Tibial nerve (tissue), 4 donors: ENCODE data around the gene DPP7. TPM values are rescaled to one million over a fixed set of nuclear protein-coding genes. Genes with fewer than 3 reads are reported as not detected.
A peak's percentile ranks its signal among the peaks of the same experiment; 100 is the strongest.

Experiments
- DNase-seq, 2 donors: peaks; one replicate each; pipeline ENCODE4 v3.0.0-alpha.2; 2019; ENCODE audit warnings: low spot score in 2 of 2
- H3K27ac ChIP-seq, 4 donors: fragments of 200-600 bp; sonication (generic) in 3 of 4; one replicate each; pipeline ENCODE4 v1.5.1; 2017 to 2019; ENCODE audit warnings: mild to moderate bottlenecking in 1 of 4
- H3K27me3 ChIP-seq, 2 donors: fragments of 200-600 bp; sonication (generic) in 1 of 2; one replicate each; pipeline versions ENCODE4 v1.5.1 to v1.6.0; 2017 to 2019
- H3K36me3 ChIP-seq, 3 donors: fragments of 200-600 bp; sonication (generic); one replicate each; pipeline ENCODE4 v1.5.1; 2018 to 2019
- H3K4me1 ChIP-seq, 4 donors: fragments of 200-600 bp; sonication (generic) in 3 of 4; one replicate each; pipeline ENCODE4 v1.5.1; 2017 to 2019
- H3K4me3 ChIP-seq, 4 donors: fragments of 200-600 bp; sonication (generic) in 3 of 4; one replicate each; pipeline ENCODE4 v1.5.1; 2017 to 2019; ENCODE audit warnings: mild to moderate bottlenecking in 1 of 4, moderate library complexity in 1 of 4
- H3K9me3 ChIP-seq, 4 donors: fragments of 200-600 bp; sonication (generic) in 3 of 4; one replicate each; pipeline ENCODE4 v1.5.1; 2017 to 2019
- EP300 ChIP-seq, 2 donors: sonication (generic); formaldehyde crosslinking; IDR thresholded peaks; one replicate each; pipeline ENCODE4 v1.6.1; 2017; ENCODE audit warnings: antibody characterized with exemption in 2 of 2, mild to moderate bottlenecking in 1 of 2
- POLR2A ChIP-seq, 2 donors: fragments of 450-650 bp; IDR thresholded peaks; one replicate each; pipeline ENCODE4 v1.6.1; 2017; ENCODE audit warnings: antibody characterized with exemption in 2 of 2, mild to moderate bottlenecking in 2 of 2, moderate library complexity in 2 of 2
- WGBS, 2 donors: methylation state at CpG; one replicate each; pipeline ENCODE4 v1.1.5; 2018; 5-methylcytosine and 5-hydroxymethylcytosine counted together
- total RNA-seq, 4 donors: library from RNA; depleted of rRNA; stranded (reverse); fragments of >200 nt; gene quantifications; one replicate each; pipeline ENCODE4 v1.1.0, GENCODE V29; 2016
- TF ChIP-seq, protein P1 (sequence below), 5 experiments: fragments of 200-600 bp in 3 of 5; fragments of 450-650 bp in 2 of 5; sonication (generic) in 3 of 5; IDR thresholded peaks; one replicate each; pipeline ENCODE4 v1.5.1; 2016 to 2019; ENCODE audit warnings: antibody characterized with exemption in 5 of 5, mild to moderate bottlenecking in 3 of 5, moderate library complexity in 2 of 5

The DPP7 gene
- total RNA-seq, 4 donors from 2014 or later: 74.7 to 272 (median 145) TPM

DNA sequence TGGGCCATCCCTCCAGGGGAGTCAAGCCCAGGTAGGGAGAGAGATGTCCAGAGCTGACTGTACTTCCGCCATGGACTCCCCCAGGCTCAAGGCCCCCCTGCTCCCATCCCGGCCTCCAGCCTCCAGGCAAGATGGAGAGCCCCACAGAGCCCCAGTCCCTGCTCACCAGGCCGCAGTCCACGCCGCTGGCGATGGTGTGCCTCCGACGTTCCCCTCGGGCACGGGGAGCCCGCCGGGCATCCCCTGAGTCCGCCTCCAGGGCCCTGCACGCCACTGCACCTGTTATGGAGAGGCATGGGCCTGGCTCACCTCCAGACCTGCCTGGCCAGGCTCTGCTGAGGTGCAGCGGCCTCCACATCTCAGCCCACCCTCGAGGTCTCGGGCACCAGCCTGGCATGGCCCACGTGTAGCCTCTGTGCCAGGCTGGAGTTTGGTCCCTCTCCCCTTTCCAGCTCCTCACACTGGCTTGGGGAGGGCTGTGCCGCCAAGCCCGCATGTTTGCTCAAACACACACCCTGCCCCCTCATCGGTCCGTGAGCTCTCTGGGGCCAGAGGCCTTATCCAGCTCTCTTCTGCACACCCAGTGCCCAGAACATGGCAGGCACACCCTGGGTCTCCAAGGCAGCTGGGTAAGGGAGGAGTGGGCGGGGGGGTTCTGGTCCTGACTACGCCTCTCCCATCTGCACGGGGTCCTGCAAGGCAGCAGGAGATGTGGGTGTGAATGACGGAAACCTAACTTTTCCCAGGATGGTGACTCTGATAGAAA is 48.3 kb downstream of the DPP7 start:
- no peak overlapping the region for H3K4me3 ChIP-seq
- no peaks in the 10 kb centered on the region for H3K9me3 ChIP-seq
- DNase-seq: no peak
- peaks cover 0 to 8% of the 10 kb centered on the region in 2 donors for H3K27me3 ChIP-seq
- no peaks in the 10 kb centered on the region for H3K36me3 ChIP-seq
- WGBS, 2 donors: 78 to 88% methylated on average over 10 to 13 of the region's 26 CpGs
- H3K4me1 ChIP-seq: peaks cover 0 to 41% (median 17%) of the 10 kb centered on the region in 4 donors
- TF ChIP-seq POLR2A (IDR thresholded peaks at IDR 0.05) (no peak), EP300 (IDR thresholded peaks at IDR 0.05) (no peak)
- TF ChIP-seq, protein P1, sequence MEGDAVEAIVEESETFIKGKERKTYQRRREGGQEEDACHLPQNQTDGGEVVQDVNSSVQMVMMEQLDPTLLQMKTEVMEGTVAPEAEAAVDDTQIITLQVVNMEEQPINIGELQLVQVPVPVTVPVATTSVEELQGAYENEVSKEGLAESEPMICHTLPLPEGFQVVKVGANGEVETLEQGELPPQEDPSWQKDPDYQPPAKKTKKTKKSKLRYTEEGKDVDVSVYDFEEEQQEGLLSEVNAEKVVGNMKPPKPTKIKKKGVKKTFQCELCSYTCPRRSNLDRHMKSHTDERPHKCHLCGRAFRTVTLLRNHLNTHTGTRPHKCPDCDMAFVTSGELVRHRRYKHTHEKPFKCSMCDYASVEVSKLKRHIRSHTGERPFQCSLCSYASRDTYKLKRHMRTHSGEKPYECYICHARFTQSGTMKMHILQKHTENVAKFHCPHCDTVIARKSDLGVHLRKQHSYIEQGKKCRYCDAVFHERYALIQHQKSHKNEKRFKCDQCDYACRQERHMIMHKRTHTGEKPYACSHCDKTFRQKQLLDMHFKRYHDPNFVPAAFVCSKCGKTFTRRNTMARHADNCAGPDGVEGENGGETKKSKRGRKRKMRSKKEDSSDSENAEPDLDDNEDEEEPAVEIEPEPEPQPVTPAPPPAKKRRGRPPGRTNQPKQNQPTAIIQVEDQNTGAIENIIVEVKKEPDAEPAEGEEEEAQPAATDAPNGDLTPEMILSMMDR (IDR thresholded peaks at IDR 0.05): no peak
- no peak overlapping the region for H3K27ac ChIP-seq

DNA sequence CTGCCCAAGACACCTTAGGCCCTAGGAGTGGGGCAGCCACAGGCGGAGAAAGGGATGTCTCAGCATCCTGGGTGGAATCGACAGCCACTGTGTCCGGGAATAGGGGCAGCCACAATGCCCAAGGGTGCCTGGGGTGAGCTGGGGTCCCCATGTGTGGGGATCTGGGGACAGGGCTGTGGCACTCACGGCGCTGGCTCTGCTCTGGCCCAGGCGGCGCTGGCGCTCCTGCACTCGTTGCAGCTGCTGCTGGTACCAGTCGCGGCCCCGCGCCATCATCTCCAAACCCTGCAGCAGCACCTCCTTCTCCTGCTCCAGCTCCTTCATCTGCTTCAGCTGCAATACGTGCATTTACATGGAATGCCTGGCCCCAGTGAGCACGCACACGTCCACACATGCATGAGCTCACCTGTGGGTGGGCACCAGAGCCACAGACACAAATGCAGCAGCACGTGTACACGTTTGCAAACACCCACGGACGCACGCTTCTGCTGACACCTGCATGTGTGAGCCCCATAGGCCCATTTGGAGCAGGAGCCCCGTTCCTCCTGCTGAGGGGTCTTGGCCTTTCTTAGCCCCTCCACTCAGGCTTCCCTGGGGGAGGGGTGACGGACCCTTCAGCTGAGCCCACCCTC is 49.1 kb downstream of the DPP7 start:
- Histone ChIP-seq H3K36me3 (no peaks in the 10 kb centered on the region), H3K27ac (no peak overlapping the region), H3K27me3 (peaks cover 0 to 8% of the 10 kb centered on the region in 2 donors), H3K4me3 (no peak overlapping the region), H3K9me3 (no peaks in the 10 kb centered on the region), H3K4me1 (peaks cover 0 to 33% (median 9%) of the 10 kb centered on the region in 4 donors)
- WGBS, 2 donors: 86 to 88% methylated on average over 21 to 23 of the region's 23 CpGs
- TF ChIP-seq EP300 (IDR thresholded peaks at IDR 0.05) (no peak), POLR2A (IDR thresholded peaks at IDR 0.05) (no peak)
- TF ChIP-seq, protein P1 (IDR thresholded peaks at IDR 0.05): no peak
- no peak for DNase-seq

DNA sequence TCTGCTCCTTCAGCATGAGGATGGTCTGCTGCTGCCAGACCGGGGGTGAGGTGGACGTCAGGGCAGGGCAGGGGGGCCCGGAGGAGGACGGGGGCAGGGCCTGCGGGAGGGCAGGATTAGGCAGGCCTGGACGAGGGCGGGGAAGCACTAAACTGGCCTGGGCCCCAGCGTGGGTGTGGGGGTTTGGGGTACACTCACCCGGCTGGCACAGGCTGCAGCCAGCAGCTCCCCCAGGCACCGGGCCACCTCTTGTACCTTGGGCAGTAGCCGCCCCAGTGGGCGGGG is 49.7 kb downstream of the DPP7 start:
- DNase-seq: no peak
- no peak overlapping the region for H3K4me3 ChIP-seq
- peaks cover 0 to 28% (median 9%) of the 10 kb centered on the region in 4 donors for H3K4me1 ChIP-seq
- H3K27me3 ChIP-seq: peaks cover 0 to 8% of the 10 kb centered on the region in 2 donors
- 79 to 81% methylated on average over 12 of the region's 12 CpGs for WGBS, 2 donors
- H3K27ac ChIP-seq: no peak overlapping the region
- no peaks in the 10 kb centered on the region for H3K36me3 ChIP-seq
- TF ChIP-seq POLR2A (IDR thresholded peaks at IDR 0.05) (no peak), EP300 (IDR thresholded peaks at IDR 0.05) (no peak)
- TF ChIP-seq, protein P1 (IDR thresholded peaks at IDR 0.05): no peak
- H3K9me3 ChIP-seq: no peaks in the 10 kb centered on the region

DNA sequence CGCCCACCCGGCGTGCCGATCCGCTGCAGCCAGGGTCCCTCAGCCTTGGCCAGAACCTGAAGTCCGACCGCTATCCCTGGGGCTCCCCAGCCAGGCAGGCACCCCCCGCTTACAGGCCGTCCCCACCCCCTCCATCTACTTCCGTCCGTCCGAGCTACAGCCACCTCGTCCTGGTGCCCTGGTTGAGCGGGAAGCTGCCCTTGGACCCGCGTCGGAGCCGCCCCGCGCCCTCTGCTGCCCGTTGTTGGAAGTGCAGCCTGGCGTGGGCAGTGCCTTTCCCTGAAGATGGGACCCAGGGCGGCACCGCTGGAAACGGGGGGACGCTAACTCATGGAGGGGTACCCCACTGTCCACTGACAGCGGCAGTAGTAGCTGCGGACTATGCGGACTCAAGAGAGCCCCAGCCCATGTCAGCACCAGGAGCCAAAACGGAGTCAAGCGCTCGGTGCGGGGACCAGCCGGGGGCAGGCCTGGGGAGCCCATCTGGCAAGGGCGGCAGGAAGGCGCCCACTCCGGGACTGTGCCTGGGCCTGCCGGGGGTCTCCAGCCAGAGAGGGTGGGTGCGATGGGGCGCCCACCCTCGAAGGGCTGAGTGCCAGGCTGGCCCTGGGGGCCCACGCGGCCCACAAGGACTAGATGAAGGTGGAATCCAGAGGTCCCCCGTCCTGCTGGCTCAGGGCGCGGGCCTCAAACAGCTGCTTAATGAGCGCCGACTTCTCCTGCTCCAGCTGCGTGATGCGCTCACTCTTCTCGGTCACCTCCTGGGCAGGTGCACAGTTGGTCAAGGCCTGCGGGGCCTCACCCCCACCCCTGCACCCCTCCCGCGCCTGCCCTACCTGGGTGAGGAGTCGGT is 50.3 kb downstream of the DPP7 start:
- H3K27ac ChIP-seq: peak overlapping the region in 2 of 4 donors; percentile 36 to 48
- peak in 1 of 2 donors; percentile 54 for DNase-seq
- H3K4me3 ChIP-seq: no peak overlapping the region
- TF ChIP-seq POLR2A (IDR thresholded peaks at IDR 0.05): no peak
- TF ChIP-seq, protein P1 (IDR thresholded peaks at IDR 0.05): peak; percentile 91 to 99 (median 98)
- peak in 1 of 2 donors; percentile 26 for TF ChIP-seq EP300 (IDR thresholded peaks at IDR 0.05)
- H3K27me3 ChIP-seq: peaks cover 0 to 4% of the 10 kb centered on the region in 2 donors
- WGBS, 2 donors: 41 to 45% methylated on average over 48 to 52 of the region's 55 CpGs
- no peaks in the 10 kb centered on the region for H3K36me3 ChIP-seq
- H3K4me1 ChIP-seq: peaks cover 0 to 23% (median 8%) of the 10 kb centered on the region in 4 donors
- H3K9me3 ChIP-seq: no peaks in the 10 kb centered on the region
